Measurements from ENCODE around the gene TSPAN33.

Gene TSPAN33

DNA sequence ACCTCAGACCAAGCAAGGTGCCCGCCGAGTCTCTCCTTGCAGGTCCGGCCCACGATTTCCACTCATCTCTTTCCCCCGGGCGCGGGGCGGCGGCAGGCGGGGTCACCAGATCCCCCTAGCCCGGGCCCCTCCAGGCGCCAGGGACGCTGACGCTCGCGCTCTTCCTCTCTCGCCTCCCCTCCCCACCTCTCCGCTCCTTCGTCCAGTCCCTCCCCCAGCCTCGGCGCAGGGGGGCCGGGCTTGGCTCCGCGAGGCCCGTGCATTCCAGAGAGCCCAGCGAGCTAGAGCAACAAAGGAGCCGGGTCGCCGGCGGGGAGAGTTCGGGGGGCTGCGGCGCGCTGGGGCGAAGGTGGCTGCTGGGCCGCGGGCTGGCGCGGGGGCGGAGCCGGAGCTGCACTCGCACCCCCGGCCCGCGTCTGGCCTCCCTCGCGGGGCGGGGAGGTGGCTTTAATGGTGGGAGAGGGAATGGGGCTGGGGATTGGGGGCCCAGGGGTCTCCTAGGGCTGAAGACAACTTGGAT lies 43.9 kb downstream of the TSPAN33 start, which contains the start of gene SMO (continued):
- TF ChIP-seq MEIS1 (CRISPR knock-in tag; IDR thresholded peaks at IDR 0.05; ENCODE audit: borderline replicate concordance) (no peak), ZIC2 (tag by site-specific recombination; IDR thresholded peaks at IDR 0.05) (peak; percentile 51; the same call in 1 of the 2 replicates), ZBTB8A (tag by site-specific recombination; IDR thresholded peaks at IDR 0.05) (peak; percentile 75), ATF2 (tag by site-specific recombination; IDR thresholded peaks at IDR 0.05; ENCODE audit: low read depth) (no peak), ZNF335 (tag by site-specific recombination; conservative IDR thresholded peaks at IDR 0.05) (peak; percentile 89), GLIS1 (tag by site-specific recombination; IDR thresholded peaks at IDR 0.05) (peak; percentile 80), ZNF223 (tag by site-specific recombination; IDR thresholded peaks at IDR 0.05) (no peak), ZNF266 (tag by site-specific recombination; IDR thresholded peaks at IDR 0.05; ENCODE audit: low read depth) (no peak), ZNF473 (tag by site-specific recombination; IDR thresholded peaks at IDR 0.05) (no peak), ZNF354C (tag by site-specific recombination; IDR thresholded peaks at IDR 0.05; ENCODE audit: borderline replicate concordance, low read depth) (no peak), ZNF670 (tag by site-specific recombination; IDR thresholded peaks at IDR 0.05; ENCODE audit: low read depth) (no peak), SP7 (tag by site-specific recombination; IDR thresholded peaks at IDR 0.05) (peak; percentile 59; the same call in 1 of the 2 replicates), ZNF621 (tag by site-specific recombination; IDR thresholded peaks at IDR 0.05) (no peak), ZNF548 (tag by site-specific recombination; IDR thresholded peaks at IDR 0.05) (no peak), GLIS2 (tag by site-specific recombination; IDR thresholded peaks at IDR 0.05) (peak; percentile 94), SALL2 (tag by site-specific recombination; IDR thresholded peaks at IDR 0.05; ENCODE audit: borderline replicate concordance) (no peak), HOXD13 (CRISPR knock-in tag; IDR thresholded peaks at IDR 0.05; ENCODE audit: borderline replicate concordance) (no peak), ZNF274 (IDR thresholded peaks at IDR 0.05; ENCODE audit: low read length) (no peak), ZNF274 (tag by site-specific recombination; IDR thresholded peaks at IDR 0.05; ENCODE audit: borderline replicate concordance) (no peak), ZNF768 (tag by site-specific recombination; IDR thresholded peaks at IDR 0.05) (no peak), ZNF16 (tag by site-specific recombination; IDR thresholded peaks at IDR 0.05; ENCODE audit: low read depth) (no peak), ZNF585B (tag by site-specific recombination; IDR thresholded peaks at IDR 0.05) (no peak), ZNF664 (tag by site-specific recombination; IDR thresholded peaks at IDR 0.05) (no peak), ZNF366 (tag by site-specific recombination; conservative IDR thresholded peaks at IDR 0.05) (peak; percentile 68), ZNF596 (tag by site-specific recombination; IDR thresholded peaks at IDR 0.05) (no peak), ZNF394 (tag by site-specific recombination; IDR thresholded peaks at IDR 0.05; ENCODE audit: borderline replicate concordance) (no peak), SP2 (tag by site-specific recombination; IDR thresholded peaks at IDR 0.05) (peak; percentile 71), YY1 (tag by site-specific recombination; IDR thresholded peaks at IDR 0.05) (no peak), ZNF610 (tag by site-specific recombination; IDR thresholded peaks at IDR 0.05; ENCODE audit: borderline replicate concordance) (peak; percentile 86), ZNF433 (tag by site-specific recombination; IDR thresholded peaks at IDR 0.05; ENCODE audit: low read depth) (no peak), ZBTB7A (tag by site-specific recombination; IDR thresholded peaks at IDR 0.05; ENCODE audit: low read depth) (no peak)
- TF ChIP-seq, protein P1, sequence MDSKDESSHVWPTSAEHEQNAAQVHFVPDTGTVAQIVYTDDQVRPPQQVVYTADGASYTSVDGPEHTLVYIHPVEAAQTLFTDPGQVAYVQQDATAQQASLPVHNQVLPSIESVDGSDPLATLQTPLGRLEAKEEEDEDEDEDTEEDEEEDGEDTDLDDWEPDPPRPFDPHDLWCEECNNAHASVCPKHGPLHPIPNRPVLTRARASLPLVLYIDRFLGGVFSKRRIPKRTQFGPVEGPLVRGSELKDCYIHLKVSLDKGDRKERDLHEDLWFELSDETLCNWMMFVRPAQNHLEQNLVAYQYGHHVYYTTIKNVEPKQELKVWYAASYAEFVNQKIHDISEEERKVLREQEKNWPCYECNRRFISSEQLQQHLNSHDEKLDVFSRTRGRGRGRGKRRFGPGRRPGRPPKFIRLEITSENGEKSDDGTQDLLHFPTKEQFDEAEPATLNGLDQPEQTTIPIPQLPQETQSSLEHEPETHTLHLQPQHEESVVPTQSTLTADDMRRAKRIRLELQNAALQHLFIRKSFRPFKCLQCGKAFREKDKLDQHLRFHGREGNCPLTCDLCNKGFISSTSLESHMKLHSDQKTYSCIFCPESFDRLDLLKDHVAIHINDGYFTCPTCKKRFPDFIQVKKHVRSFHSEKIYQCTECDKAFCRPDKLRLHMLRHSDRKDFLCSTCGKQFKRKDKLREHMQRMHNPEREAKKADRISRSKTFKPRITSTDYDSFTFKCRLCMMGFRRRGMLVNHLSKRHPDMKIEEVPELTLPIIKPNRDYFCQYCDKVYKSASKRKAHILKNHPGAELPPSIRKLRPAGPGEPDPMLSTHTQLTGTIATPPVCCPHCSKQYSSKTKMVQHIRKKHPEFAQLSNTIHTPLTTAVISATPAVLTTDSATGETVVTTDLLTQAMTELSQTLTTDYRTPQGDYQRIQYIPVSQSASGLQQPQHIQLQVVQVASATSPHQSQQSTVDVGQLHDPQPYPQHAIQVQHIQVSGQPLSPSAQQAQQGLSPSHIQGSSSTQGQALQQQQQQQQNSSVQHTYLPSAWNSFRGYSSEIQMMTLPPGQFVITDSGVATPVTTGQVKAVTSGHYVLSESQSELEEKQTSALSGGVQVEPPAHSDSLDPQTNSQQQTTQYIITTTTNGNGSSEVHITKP (tag by site-specific recombination; IDR thresholded peaks at IDR 0.05): peak; percentile 78
- TF ChIP-seq, protein P2, sequence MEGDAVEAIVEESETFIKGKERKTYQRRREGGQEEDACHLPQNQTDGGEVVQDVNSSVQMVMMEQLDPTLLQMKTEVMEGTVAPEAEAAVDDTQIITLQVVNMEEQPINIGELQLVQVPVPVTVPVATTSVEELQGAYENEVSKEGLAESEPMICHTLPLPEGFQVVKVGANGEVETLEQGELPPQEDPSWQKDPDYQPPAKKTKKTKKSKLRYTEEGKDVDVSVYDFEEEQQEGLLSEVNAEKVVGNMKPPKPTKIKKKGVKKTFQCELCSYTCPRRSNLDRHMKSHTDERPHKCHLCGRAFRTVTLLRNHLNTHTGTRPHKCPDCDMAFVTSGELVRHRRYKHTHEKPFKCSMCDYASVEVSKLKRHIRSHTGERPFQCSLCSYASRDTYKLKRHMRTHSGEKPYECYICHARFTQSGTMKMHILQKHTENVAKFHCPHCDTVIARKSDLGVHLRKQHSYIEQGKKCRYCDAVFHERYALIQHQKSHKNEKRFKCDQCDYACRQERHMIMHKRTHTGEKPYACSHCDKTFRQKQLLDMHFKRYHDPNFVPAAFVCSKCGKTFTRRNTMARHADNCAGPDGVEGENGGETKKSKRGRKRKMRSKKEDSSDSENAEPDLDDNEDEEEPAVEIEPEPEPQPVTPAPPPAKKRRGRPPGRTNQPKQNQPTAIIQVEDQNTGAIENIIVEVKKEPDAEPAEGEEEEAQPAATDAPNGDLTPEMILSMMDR (tag by site-specific recombination; IDR thresholded peaks at IDR 0.05): no peak
- TF ChIP-seq, protein P3, sequence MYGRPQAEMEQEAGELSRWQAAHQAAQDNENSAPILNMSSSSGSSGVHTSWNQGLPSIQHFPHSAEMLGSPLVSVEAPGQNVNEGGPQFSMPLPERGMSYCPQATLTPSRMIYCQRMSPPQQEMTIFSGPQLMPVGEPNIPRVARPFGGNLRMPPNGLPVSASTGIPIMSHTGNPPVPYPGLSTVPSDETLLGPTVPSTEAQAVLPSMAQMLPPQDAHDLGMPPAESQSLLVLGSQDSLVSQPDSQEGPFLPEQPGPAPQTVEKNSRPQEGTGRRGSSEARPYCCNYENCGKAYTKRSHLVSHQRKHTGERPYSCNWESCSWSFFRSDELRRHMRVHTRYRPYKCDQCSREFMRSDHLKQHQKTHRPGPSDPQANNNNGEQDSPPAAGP (tag by site-specific recombination; IDR thresholded peaks at IDR 0.05): no peak

Data from HEK293 (cell line).